Memory B cell (primary cell): Measurements from ENCODE around the gene WDR38.

ENCODE experiments used
- ATAC-seq: fragments of 150-1000 bp; cut with Tn5 transposase; 2 replicates; pipeline ENCODE4 v1.10.0; 2021; ENCODE audit warnings: low read depth, mild to moderate bottlenecking, moderate library complexity
- DNase-seq, 2 donors: peaks; one replicate each; pipeline ENCODE4 v3.0.0; 2022; ENCODE audit warnings: low spot score in 2 of 2
- H3K27ac Mint-ChIP-seq: one replicate; pipeline ENCODE4 v1.8.0; 2022; ENCODE audit warnings: mild to moderate bottlenecking, moderate library complexity, mixed read lengths
- H3K27me3 Mint-ChIP-seq: one replicate; pipeline ENCODE4 v1.8.0; 2022; ENCODE audit warnings: mixed read lengths
- H3K36me3 Mint-ChIP-seq: one replicate; pipeline ENCODE4 v1.8.0; 2022; ENCODE audit warnings: mild to moderate bottlenecking, mixed read lengths
- H3K4me1 Mint-ChIP-seq: one replicate; pipeline ENCODE4 v1.8.0; 2022; ENCODE audit warnings: mixed read lengths
- H3K4me3 Mint-ChIP-seq: one replicate; pipeline ENCODE4 v1.8.0; 2022; ENCODE audit warnings: mild to moderate bottlenecking, moderate library complexity, mixed read lengths
- H3K9me3 Mint-ChIP-seq: one replicate; pipeline ENCODE4 v1.8.0; 2022; ENCODE audit warnings: mixed read lengths

The WDR38 gene

GRCh38 chr9:124852829-124853531 lies at the start of gene WDR38:
WDR38 (plus strand) TSS chr9:124853460; CDS start chr9:124853532, 72 bp downstream.
- Mint-ChIP-seq H3K9me3 (no peaks in the 10 kb centered on the region), H3K4me3 (peak within 1 kb of the TSS; percentile 83), H3K4me1 (peaks cover 3% of the 10 kb centered on the region), H3K27me3 (no peaks in the 10 kb centered on the region), H3K27ac (peak within 1 kb of the TSS; percentile 74), H3K36me3 (peaks cover 4% of the 10 kb centered on the region)
- ATAC-seq: peak; percentile 86
- peak; percentile 77 to 91 for DNase-seq

- H3K4me3 Mint-ChIP-seq: no peak overlapping the region
- DNase-seq: no peak
- no peaks in the 10 kb centered on the region for H3K27me3 Mint-ChIP-seq
- peaks cover 4% of the 10 kb centered on the region for H3K36me3 Mint-ChIP-seq
- H3K27ac Mint-ChIP-seq: peak overlapping the region; percentile 84
- ATAC-seq: no peak
- H3K9me3 Mint-ChIP-seq: no peaks in the 10 kb centered on the region
- H3K4me1 Mint-ChIP-seq: peaks cover 29% of the 10 kb centered on the region
These were observed 49.3 kb upstream of the WDR38 start for GRCh38 chr9:124803911-124804310.

- no peak for ATAC-seq
- H3K9me3 Mint-ChIP-seq: no peaks in the 10 kb centered on the region
- H3K4me3 Mint-ChIP-seq: no peak overlapping the region
- peaks cover 21% of the 10 kb centered on the region for H3K4me1 Mint-ChIP-seq
- no peak for DNase-seq
- peaks cover 4% of the 10 kb centered on the region for H3K36me3 Mint-ChIP-seq
- no peaks in the 10 kb centered on the region for H3K27me3 Mint-ChIP-seq
- H3K27ac Mint-ChIP-seq: peak overlapping the region; percentile 20
These were observed 48.1 kb upstream of the WDR38 start for GRCh38 chr9:124805186-124805585.

GRCh38 chr9:124808246-124808956 lies 44.9 kb upstream of the WDR38 start:
- no peaks in the 10 kb centered on the region for H3K27me3 Mint-ChIP-seq
- peaks cover 6% of the 10 kb centered on the region for H3K4me1 Mint-ChIP-seq
- no peak overlapping the region for H3K4me3 Mint-ChIP-seq

GRCh38 chr9:124809211-124809610 lies 44.0 kb upstream of the WDR38 start:
- peaks cover 6% of the 10 kb centered on the region for H3K4me1 Mint-ChIP-seq
- DNase-seq: no peak
- no peaks in the 10 kb centered on the region for H3K27me3 Mint-ChIP-seq

More at GRCh38 chr9:124808246-124808956, 44.9 kb upstream of the WDR38 start:
- Mint-ChIP-seq H3K9me3 (no peaks in the 10 kb centered on the region), H3K36me3 (peaks cover 4% of the 10 kb centered on the region), H3K27ac (no peak overlapping the region)
- ATAC-seq (no peak), DNase-seq (no peak)

GRCh38 chr9:124809741-124810500 lies 43.3 kb upstream of the WDR38 start:
- H3K4me1 Mint-ChIP-seq: peaks cover 6% of the 10 kb centered on the region
- no peaks in the 10 kb centered on the region for H3K27me3 Mint-ChIP-seq
- DNase-seq (no peak), ATAC-seq (no peak)
- H3K27ac Mint-ChIP-seq: no peak overlapping the region
- peaks cover 4% of the 10 kb centered on the region for H3K36me3 Mint-ChIP-seq
- no peak overlapping the region for H3K4me3 Mint-ChIP-seq
- H3K9me3 Mint-ChIP-seq: no peaks in the 10 kb centered on the region

More at GRCh38 chr9:124809211-124809610, 44.0 kb upstream of the WDR38 start:
- no peak overlapping the region for H3K4me3 Mint-ChIP-seq
- H3K27ac Mint-ChIP-seq: no peak overlapping the region
- H3K9me3 Mint-ChIP-seq: no peaks in the 10 kb centered on the region
- H3K36me3 Mint-ChIP-seq: peaks cover 4% of the 10 kb centered on the region
- ATAC-seq: no peak

- Mint-ChIP-seq H3K4me3 (no peak overlapping the region), H3K9me3 (no peaks in the 10 kb centered on the region), H3K4me1 (peaks cover 2% of the 10 kb centered on the region), H3K36me3 (peaks cover 4% of the 10 kb centered on the region), H3K27me3 (no peaks in the 10 kb centered on the region), H3K27ac (no peak overlapping the region)
- ATAC-seq: no peak
- DNase-seq: no peak
These were observed 42.5 kb upstream of the WDR38 start for GRCh38 chr9:124810663-124811355.

- Mint-ChIP-seq H3K9me3 (no peaks in the 10 kb centered on the region), H3K27me3 (peaks cover 3% of the 10 kb centered on the region), H3K36me3 (peaks cover 4% of the 10 kb centered on the region), H3K4me1 (peaks cover 2% of the 10 kb centered on the region), H3K27ac (no peak overlapping the region), H3K4me3 (no peak overlapping the region)
- ATAC-seq: no peak
- no peak for DNase-seq
These were observed 40.8 kb upstream of the WDR38 start for GRCh38 chr9:124812441-124812876.

- no peaks in the 10 kb centered on the region for H3K9me3 Mint-ChIP-seq
- no peak for ATAC-seq
These were observed 40.2 kb upstream of the WDR38 start for GRCh38 chr9:124813041-124813440.

GRCh38 chr9:124813501-124814163 lies 39.6 kb upstream of the WDR38 start:
- H3K4me3 Mint-ChIP-seq: no peak overlapping the region
- no peaks in the 10 kb centered on the region for H3K9me3 Mint-ChIP-seq
- H3K27me3 Mint-ChIP-seq: peaks cover 5% of the 10 kb centered on the region
- peaks cover 5% of the 10 kb centered on the region for H3K4me1 Mint-ChIP-seq
- no peak overlapping the region for H3K27ac Mint-ChIP-seq
- DNase-seq (no peak), ATAC-seq (no peak)
- no peaks in the 10 kb centered on the region for H3K36me3 Mint-ChIP-seq

More at GRCh38 chr9:124813041-124813440, 40.2 kb upstream of the WDR38 start:
- no peak for DNase-seq
- H3K36me3 Mint-ChIP-seq: peaks cover 4% of the 10 kb centered on the region
- H3K27me3 Mint-ChIP-seq: peaks cover 4% of the 10 kb centered on the region
- no peak overlapping the region for H3K4me3 Mint-ChIP-seq
- peaks cover 3% of the 10 kb centered on the region for H3K4me1 Mint-ChIP-seq
- no peak overlapping the region for H3K27ac Mint-ChIP-seq

GRCh38 chr9:124814164-124814535 lies 39.1 kb upstream of the WDR38 start:
- no peak for DNase-seq
- peaks cover 5% of the 10 kb centered on the region for H3K27me3 Mint-ChIP-seq
- peaks cover 5% of the 10 kb centered on the region for H3K4me1 Mint-ChIP-seq
- no peak overlapping the region for H3K27ac Mint-ChIP-seq
- no peaks in the 10 kb centered on the region for H3K36me3 Mint-ChIP-seq
- ATAC-seq: no peak
- H3K9me3 Mint-ChIP-seq: no peaks in the 10 kb centered on the region
- no peak overlapping the region for H3K4me3 Mint-ChIP-seq

- Mint-ChIP-seq H3K27ac (no peak overlapping the region), H3K36me3 (no peaks in the 10 kb centered on the region), H3K4me1 (peaks cover 5% of the 10 kb centered on the region), H3K27me3 (peaks cover 5% of the 10 kb centered on the region), H3K9me3 (no peaks in the 10 kb centered on the region), H3K4me3 (no peak overlapping the region)
- no peak for ATAC-seq
- DNase-seq: no peak
These were observed 37.7 kb upstream of the WDR38 start for GRCh38 chr9:124815601-124816000.
